GM12891 (cell line): Measurements from ENCODE around the gene PCSK5.

ENCODE experiments used
- PAX5 ChIP-seq: IDR thresholded peaks from 2 replicates; pipeline ENCODE4 v1.6.1; 2011; ENCODE audit warnings: low read length, moderate library complexity, mild to moderate bottlenecking; ENCODE audit not compliant: insufficient read depth, severe bottlenecking
- POLR2A ChIP-seq: IDR thresholded peaks from 2 replicates; pipeline ENCODE4 v1.6.1; 2011; ENCODE audit warnings: low read depth, low read length, control low read depth
- POLR2AphosphoS5 ChIP-seq: IDR thresholded peaks from 2 replicates; pipeline ENCODE4 v1.6.1; 2011; ENCODE audit warnings: low read depth, low read length, control low read depth
- POU2F2 ChIP-seq: IDR thresholded peaks from 2 replicates; pipeline ENCODE4 v1.6.1; 2011; ENCODE audit warnings: low read depth, mild to moderate bottlenecking, control low read depth, low read length, moderate library complexity
- TAF1 ChIP-seq: IDR thresholded peaks from 2 replicates; pipeline ENCODE4 v1.6.1; 2011; ENCODE audit warnings: low read depth, low read length, control low read depth

- TF ChIP-seq POLR2A (no peak), POLR2AphosphoS5 (no peak), TAF1 (no peak), PAX5 (no peak), POU2F2 (no peak)
These were observed 225.6 kb downstream of the PCSK5 start for GRCh38 chr9:76115982-76116646.
